Ovary (tissue), 3 donors: ENCODE measurements around the gene TM4SF20.

Experiments used
- EP300 ChIP-seq: sonication (generic); formaldehyde crosslinking; IDR thresholded peaks from one replicate; pipeline ENCODE4 v1.6.1; 2017; ENCODE audit warnings: antibody characterized with exemption
- POLR2A ChIP-seq: fragments of 450-650 bp; IDR thresholded peaks from one replicate; pipeline ENCODE4 v1.6.1; 2017; ENCODE audit warnings: antibody characterized with exemption, mild to moderate bottlenecking, moderate library complexity
- TF ChIP-seq, protein P1 (sequence below), 3 donors: fragments of 450-650 bp in 2 of 3; fragments of 200-600 bp in 1 of 3; IDR thresholded peaks; one replicate each; pipeline versions ENCODE4 v1.5.1 to v1.8.0; 2016 to 2022; ENCODE audit warnings: antibody characterized with exemption in 3 of 3, mild to moderate bottlenecking in 1 of 3
- donor health status: DM: no; HTN: no; CAD: no.

DNA sequence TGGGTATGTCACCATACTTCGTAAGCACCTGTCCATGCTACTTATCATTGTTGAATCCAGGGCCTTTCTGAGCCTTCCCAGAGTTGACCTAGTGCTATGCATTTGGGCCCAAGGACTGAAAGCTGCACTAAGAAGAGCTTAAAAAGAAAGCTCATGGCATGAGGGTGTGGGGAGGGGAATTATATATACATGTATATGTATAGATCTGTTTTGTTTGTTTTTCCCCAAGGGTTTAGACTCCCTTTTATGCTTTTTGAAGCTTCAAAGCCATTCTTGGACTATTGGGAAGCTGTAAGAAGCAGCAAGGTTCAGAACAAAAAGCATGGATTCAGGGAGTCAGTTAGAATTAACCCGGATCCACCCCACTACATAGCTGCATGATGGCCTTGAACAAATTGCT lies 30.8 kb downstream of the TM4SF20 start:
- TF ChIP-seq, protein P1, sequence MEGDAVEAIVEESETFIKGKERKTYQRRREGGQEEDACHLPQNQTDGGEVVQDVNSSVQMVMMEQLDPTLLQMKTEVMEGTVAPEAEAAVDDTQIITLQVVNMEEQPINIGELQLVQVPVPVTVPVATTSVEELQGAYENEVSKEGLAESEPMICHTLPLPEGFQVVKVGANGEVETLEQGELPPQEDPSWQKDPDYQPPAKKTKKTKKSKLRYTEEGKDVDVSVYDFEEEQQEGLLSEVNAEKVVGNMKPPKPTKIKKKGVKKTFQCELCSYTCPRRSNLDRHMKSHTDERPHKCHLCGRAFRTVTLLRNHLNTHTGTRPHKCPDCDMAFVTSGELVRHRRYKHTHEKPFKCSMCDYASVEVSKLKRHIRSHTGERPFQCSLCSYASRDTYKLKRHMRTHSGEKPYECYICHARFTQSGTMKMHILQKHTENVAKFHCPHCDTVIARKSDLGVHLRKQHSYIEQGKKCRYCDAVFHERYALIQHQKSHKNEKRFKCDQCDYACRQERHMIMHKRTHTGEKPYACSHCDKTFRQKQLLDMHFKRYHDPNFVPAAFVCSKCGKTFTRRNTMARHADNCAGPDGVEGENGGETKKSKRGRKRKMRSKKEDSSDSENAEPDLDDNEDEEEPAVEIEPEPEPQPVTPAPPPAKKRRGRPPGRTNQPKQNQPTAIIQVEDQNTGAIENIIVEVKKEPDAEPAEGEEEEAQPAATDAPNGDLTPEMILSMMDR (IDR thresholded peaks at IDR 0.05) = no peak
- TF ChIP-seq POLR2A (no peak), EP300 (no peak)
